H9 (cell line): ENCODE results near the gene F5. TPM values are rescaled to one million over a fixed set of nuclear protein-coding genes. Genes with fewer than 3 reads are reported as not detected.

Experiments used
- DNase-seq: peaks from one replicate; pipeline ENCODE4 v3.0.0-alpha.2; 2017
- H2AFZ ChIP-seq: one replicate; pipeline ENCODE4 v1.6.1; 2013; ENCODE audit warnings: mild to moderate bottlenecking, low read length, control low read depth, moderate library complexity
- H2AK5ac ChIP-seq: 2 replicates; pipeline ENCODE4 v1.6.1; 2013; ENCODE audit warnings: low read length, control low read depth, mixed read lengths; ENCODE audit not compliant: insufficient read length
- H2BK120ac ChIP-seq: one replicate; pipeline ENCODE4 v1.6.1; 2013; ENCODE audit warnings: low read depth, mild to moderate bottlenecking, low read length, control low read depth, inconsistent platforms; ENCODE audit not compliant: poor library complexity, severe bottlenecking
- H2BK12ac ChIP-seq: 2 replicates; pipeline ENCODE4 v1.6.1; 2013; ENCODE audit warnings: low read length, control low read depth, mixed read lengths, low read depth; ENCODE audit not compliant: insufficient read length
- H2BK15ac ChIP-seq: 2 replicates; pipeline ENCODE4 v1.6.1; 2013; ENCODE audit warnings: low read depth, low read length, control low read depth
- H2BK20ac ChIP-seq: one replicate; pipeline ENCODE4 v1.6.1; 2013; ENCODE audit warnings: low read depth, mild to moderate bottlenecking, low read length, control low read depth, inconsistent platforms; ENCODE audit not compliant: poor library complexity, severe bottlenecking
- H2BK5ac ChIP-seq: 2 replicates; pipeline ENCODE4 v1.6.1; 2013; ENCODE audit warnings: low read length, control low read depth, mixed read lengths; ENCODE audit not compliant: insufficient read length
- H3K14ac ChIP-seq: 2 replicates; pipeline ENCODE4 v1.6.1; 2013; ENCODE audit warnings: low read length, control low read depth; ENCODE audit not compliant: insufficient read depth
- H3K18ac ChIP-seq: 2 replicates; pipeline ENCODE4 v1.6.1; 2013; ENCODE audit warnings: low read depth, mild to moderate bottlenecking, mixed read lengths, low read length, control low read depth; ENCODE audit not compliant: insufficient read length
- H3K23ac ChIP-seq: 2 replicates; pipeline ENCODE4 v1.6.1; 2013; ENCODE audit warnings: low read length, control low read depth, mixed read lengths, low read depth; ENCODE audit not compliant: insufficient read length
- H3K23me2 ChIP-seq: 2 replicates; pipeline ENCODE4 v1.6.1; 2013; ENCODE audit warnings: low read depth, mild to moderate bottlenecking, mixed read lengths, low read length, control low read depth; ENCODE audit not compliant: insufficient read length, poor library complexity, severe bottlenecking
- H3K27ac ChIP-seq: 2 replicates; pipeline ENCODE4 v1.5.1; 2013; ENCODE audit warnings: low read length, control low read depth, mixed read lengths, low read depth; ENCODE audit not compliant: insufficient read length
- H3K27me3 ChIP-seq: 2 replicates; pipeline ENCODE4 v1.6.1; 2013; ENCODE audit warnings: low read length, control low read depth, inconsistent platforms; ENCODE audit not compliant: insufficient read depth
- H3K4ac ChIP-seq: 2 replicates; pipeline ENCODE4 v1.6.1; 2013; ENCODE audit warnings: low read depth, mild to moderate bottlenecking, control low read depth, inconsistent platforms, low read length, moderate library complexity
- H3K4me1 ChIP-seq: 2 replicates; pipeline ENCODE4 v1.6.1; 2013; ENCODE audit warnings: low read length, control low read depth, inconsistent platforms; ENCODE audit not compliant: insufficient read depth
- H3K4me2 ChIP-seq: 2 replicates; pipeline ENCODE4 v1.6.1; 2013; ENCODE audit warnings: low read length, control low read depth, mixed read lengths; ENCODE audit not compliant: insufficient read length, insufficient read depth
- H3K56ac ChIP-seq: 2 replicates; pipeline ENCODE4 v1.6.1; 2013; ENCODE audit warnings: low read depth, mild to moderate bottlenecking, mixed read lengths, low read length, control low read depth; ENCODE audit not compliant: insufficient read length
- H3K79me1 ChIP-seq: 2 replicates; pipeline ENCODE4 v1.6.1; 2013; ENCODE audit warnings: low read depth, mild to moderate bottlenecking, moderate library complexity, low read length, control low read depth, inconsistent platforms; ENCODE audit not compliant: insufficient read depth, poor library complexity, severe bottlenecking
- H3K79me2 ChIP-seq: 2 replicates; pipeline ENCODE4 v1.6.1; 2013; ENCODE audit warnings: low read length, control low read depth, inconsistent platforms; ENCODE audit not compliant: insufficient read depth
- H3K9ac ChIP-seq: 2 replicates; pipeline ENCODE4 v1.6.1; 2013; ENCODE audit warnings: low read length, control low read depth, mixed read lengths; ENCODE audit not compliant: insufficient read length; ENCODE audit errors: extremely low read depth
- H3K9me3 ChIP-seq: one replicate; pipeline ENCODE4 v1.6.1; 2013; ENCODE audit warnings: low read depth, low read length, inconsistent platforms; ENCODE audit not compliant: control insufficient read depth
- H3T11ph ChIP-seq: one replicate; pipeline ENCODE4 v1.6.1; 2013; ENCODE audit warnings: mild to moderate bottlenecking, low read length, control low read depth, inconsistent platforms
- H4K20me1 ChIP-seq: one replicate; pipeline ENCODE4 v1.6.1; 2013; ENCODE audit not compliant: control insufficient read depth, insufficient read length, insufficient read depth
- H4K5ac ChIP-seq: 2 replicates; pipeline ENCODE4 v1.6.1; 2013; ENCODE audit warnings: low read depth, mild to moderate bottlenecking, mixed read lengths, low read length, control low read depth; ENCODE audit not compliant: insufficient read length
- H4K8ac ChIP-seq: replicated peaks from 2 replicates; pipeline ENCODE4 v1.6.1; 2013; ENCODE audit warnings: low read length, control low read depth, mixed read lengths, low read depth; ENCODE audit not compliant: insufficient read length
- H4K91ac ChIP-seq: 2 replicates; pipeline ENCODE4 v1.6.1; 2013; ENCODE audit warnings: low read depth, mild to moderate bottlenecking, moderate library complexity, mixed read lengths, low read length, control low read depth; ENCODE audit not compliant: insufficient read length
- H3K27ac Mint-ChIP-seq, 3 experiments: 2 replicates in 2 of 3; 3 replicates in 1 of 3; pipeline ENCODE4 v1.8.0; 2020 to 2021; ENCODE audit warnings: mixed read lengths in 3 of 3, mild to moderate bottlenecking in 1 of 3, moderate library complexity in 1 of 3
- H3K27me3 Mint-ChIP-seq: 2 replicates; pipeline ENCODE4 v1.8.0; 2021; ENCODE audit warnings: low read depth, mild to moderate bottlenecking, moderate library complexity, mixed read lengths
- H3K36me3 Mint-ChIP-seq, 3 experiments: 2 replicates in 2 of 3; 3 replicates in 1 of 3; pipeline ENCODE4 v1.8.0; 2020 to 2021; ENCODE audit warnings: low read depth in 3 of 3, mixed read lengths in 3 of 3; ENCODE audit not compliant: insufficient read depth in 1 of 3
- H3K4me1 Mint-ChIP-seq, 2 experiments: 2 replicates each; pipeline ENCODE4 v1.8.0; 2020; ENCODE audit warnings: mixed read lengths in 2 of 2
- H3K4me3 Mint-ChIP-seq, 2 experiments: 2 replicates in 1 of 2; 3 replicates in 1 of 2; pipeline ENCODE4 v1.8.0; 2020 to 2021; ENCODE audit warnings: mild to moderate bottlenecking in 2 of 2, mixed read lengths in 2 of 2, moderate library complexity in 1 of 2
- H3K9me3 Mint-ChIP-seq, 2 experiments: 2 replicates in 1 of 2; 3 replicates in 1 of 2; pipeline ENCODE4 v1.8.0; 2020; ENCODE audit warnings: mild to moderate bottlenecking in 2 of 2, mixed read lengths in 2 of 2, moderate library complexity in 1 of 2
- CTCF ChIP-seq: fragments of 200-600 bp; sonication (generic); conservative IDR thresholded peaks from 3 replicates; pipeline ENCODE4 v1.8.0; 2021; ENCODE audit warnings: antibody characterized with exemption, mild to moderate bottlenecking
- WGBS: extraction: QIAGEN DNeasy Blood & Tissue Kit; methylation state at CpG from one replicate; pipeline ENCODE4 v1.1.7; 2013; ENCODE audit warnings: missing lambda C conversion rate, low lambda C conversion rate, mixed read lengths; ENCODE audit not compliant: insufficient read length; ENCODE audit errors: extremely low coverage; 5-methylcytosine and 5-hydroxymethylcytosine counted together
- total RNA-seq: library from RNA; stranded (reverse); gene quantifications from 2 replicates; pipeline ENCODE4 v1.2.1, GENCODE V29; 2021

Gene F5
- total RNA-seq, 1 experiment from 2014 or later, result 0.04 TPM

GRCh38 chr1:169510060-169510459, 76.2 kb downstream of the F5 start:
- no peak overlapping the region for H4K8ac ChIP-seq
- H3K14ac ChIP-seq, result no peak overlapping the region
- H4K20me1 ChIP-seq, result no peaks in the 10 kb centered on the region
- no peak overlapping the region for H3K4ac ChIP-seq
- no peak overlapping the region for H4K91ac ChIP-seq
- H2BK5ac ChIP-seq, result no peak overlapping the region
- no peaks in the 10 kb centered on the region for H3K4me1 ChIP-seq
- no peak overlapping the region for H3K4me2 ChIP-seq
- Mint-ChIP-seq H3K9me3 (no peaks in the 10 kb centered on the region), H3K4me1 (peaks cover 0 to 7% of the 10 kb centered on the region in 2 experiments; a peak in 1 of 4 replicates), H3K4me3 (no peak overlapping the region), H3K27ac (no peak overlapping the region), H3K36me3 (no peaks in the 10 kb centered on the region), H3K27me3 (no peaks in the 10 kb centered on the region)
- 100% methylated on average over 1 of the region's 4 CpGs for WGBS
- no peaks in the 10 kb centered on the region for H3K9me3 ChIP-seq
- H3K27ac ChIP-seq, result no peak overlapping the region
- no peak overlapping the region for H2AK5ac ChIP-seq
- H2BK20ac ChIP-seq, result no peak overlapping the region
- no peak overlapping the region for H3K18ac ChIP-seq
- no peak for TF ChIP-seq CTCF
- no peak overlapping the region for H2BK12ac ChIP-seq
- H3K23me2 ChIP-seq, result no peaks in the 10 kb centered on the region
- no peak overlapping the region for H3K56ac ChIP-seq
- no peak overlapping the region for H3T11ph ChIP-seq
- no peak overlapping the region for H2AFZ ChIP-seq
- H3K27me3 ChIP-seq, result no peaks in the 10 kb centered on the region
- H2BK120ac ChIP-seq, result no peak overlapping the region
- no peak overlapping the region for H2BK15ac ChIP-seq
- H3K79me2 ChIP-seq, result no peaks in the 10 kb centered on the region
- H3K9ac ChIP-seq, result no peak overlapping the region
- DNase-seq, result no peak
- H4K5ac ChIP-seq, result no peak overlapping the region
- no peaks in the 10 kb centered on the region for H3K79me1 ChIP-seq
- H3K23ac ChIP-seq, result no peak overlapping the region
